Activated T-cell treated with anti-CD3 and anti-CD28 coated beads for 24 hours (primary cell): Measurements from ENCODE around the gene SLC35G2.
"Not testable (repeated sequence)": the region's sequence is repeated elsewhere in the genome, so short reads cannot be mapped to it uniquely, and the experiment has no call there.

Experiments
- DNase-seq: peaks from one replicate; pipeline ENCODE4 v3.0.0-alpha.2; 2020; ENCODE audit warnings: low read depth

The SLC35G2 gene

GRCh38 chr3:136818769-136819391 is at the start of gene SLC35G2:
Gene SLC35G2, plus strand, starts transcription at chr3:136819126. Its CDS starts 35,335 bp downstream, at chr3:136854461.
- no peak for DNase-seq

- DNase-seq, result no peak
Observed at GRCh38 chr3:136772709-136773108, 46.2 kb upstream of the SLC35G2 start.

GRCh38 chr3:136778865-136779264 is 40.1 kb upstream of the SLC35G2 start:
- DNase-seq, result no peak

GRCh38 chr3:136780741-136781140 is 38.2 kb upstream of the SLC35G2 start:
- no peak for DNase-seq

GRCh38 chr3:136783708-136784191 is 35.2 kb upstream of the SLC35G2 start:
- no peak for DNase-seq

GRCh38 chr3:136787349-136787748 is 31.6 kb upstream of the SLC35G2 start:
- peak; percentile 1 for DNase-seq

- DNase-seq, result no peak
Observed at GRCh38 chr3:136788154-136788553, 30.8 kb upstream of the SLC35G2 start.

GRCh38 chr3:136789976-136790375 is 28.9 kb upstream of the SLC35G2 start:
- no peak for DNase-seq

GRCh38 chr3:136790786-136791185 is 28.1 kb upstream of the SLC35G2 start:
- no peak for DNase-seq

- DNase-seq, result no peak
Observed at GRCh38 chr3:136792556-136793330, 26.2 kb upstream of the SLC35G2 start.

- not testable (repeated sequence) for DNase-seq
Observed at GRCh38 chr3:136801146-136801545, 17.8 kb upstream of the SLC35G2 start.

GRCh38 chr3:136802481-136802996 is 16.4 kb upstream of the SLC35G2 start:
- no peak for DNase-seq

GRCh38 chr3:136804141-136804540 is 14.8 kb upstream of the SLC35G2 start:
- DNase-seq, result no peak

- DNase-seq, result no peak
Observed at GRCh38 chr3:136804813-136805212, 14.1 kb upstream of the SLC35G2 start.

- no peak for DNase-seq
Observed at GRCh38 chr3:136805795-136806194, 13.1 kb upstream of the SLC35G2 start.

- DNase-seq, result no peak
Observed at GRCh38 chr3:136811701-136812100, 7.2 kb upstream of the SLC35G2 start.

GRCh38 chr3:136817448-136817847 is 1.5 kb upstream of the SLC35G2 start:
- DNase-seq, result no peak

GRCh38 chr3:136818191-136818768 is 646 bp upstream of the SLC35G2 start:
- peak; percentile 20 for DNase-seq

GRCh38 chr3:136819392-136819730 is 435 bp downstream of the SLC35G2 start:
- no peak for DNase-seq

- no peak for DNase-seq
Observed at GRCh38 chr3:136819731-136820679, 1.1 kb downstream of the SLC35G2 start.

- no peak for DNase-seq
Observed at GRCh38 chr3:136831461-136831860, 12.5 kb downstream of the SLC35G2 start.
